Activated gamma-delta T cell treated with Interleukin-2 at 50 U/mL for 16 hours (primary cell): ENCODE data around the gene ZSCAN5B.

Source experiments
- DNase-seq: peaks from one replicate; pipeline ENCODE4 v3.0.0-alpha.2; 2020

Gene ZSCAN5B

DNA sequence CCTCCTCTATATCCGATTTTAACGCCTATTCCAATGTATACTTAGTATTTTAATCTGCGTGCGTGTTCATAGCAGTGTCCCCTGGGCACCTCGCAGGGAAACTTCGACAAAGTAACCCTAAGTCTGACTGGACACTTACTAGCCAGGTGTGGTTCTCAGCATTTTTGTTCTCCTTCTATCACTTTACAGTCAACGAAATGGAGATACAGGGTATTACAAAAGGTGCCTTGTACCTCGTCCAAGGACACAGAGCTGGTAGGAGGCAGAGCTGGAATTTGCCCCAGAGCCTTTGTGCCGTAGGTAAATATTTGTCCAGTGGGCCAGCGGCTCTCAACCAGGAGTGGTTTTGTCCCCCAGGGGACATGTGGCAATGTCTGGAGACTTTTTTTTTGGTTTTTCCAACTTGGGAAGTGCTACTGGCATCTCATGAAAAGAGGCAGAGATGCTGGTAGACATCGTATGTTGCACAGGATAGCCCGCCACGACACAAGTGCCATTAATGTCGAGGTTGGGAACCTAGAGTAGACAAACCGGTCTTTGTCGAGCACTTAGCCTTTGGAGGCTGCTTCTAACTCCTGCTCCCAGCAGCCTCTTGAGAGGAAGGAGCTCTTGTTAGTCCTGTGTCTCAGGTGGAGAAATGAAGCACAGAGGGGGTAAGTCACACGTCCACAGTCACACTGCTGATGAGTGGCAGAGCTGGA is 55.3 kb downstream of the ZSCAN5B start:
- no peak for DNase-seq

DNA sequence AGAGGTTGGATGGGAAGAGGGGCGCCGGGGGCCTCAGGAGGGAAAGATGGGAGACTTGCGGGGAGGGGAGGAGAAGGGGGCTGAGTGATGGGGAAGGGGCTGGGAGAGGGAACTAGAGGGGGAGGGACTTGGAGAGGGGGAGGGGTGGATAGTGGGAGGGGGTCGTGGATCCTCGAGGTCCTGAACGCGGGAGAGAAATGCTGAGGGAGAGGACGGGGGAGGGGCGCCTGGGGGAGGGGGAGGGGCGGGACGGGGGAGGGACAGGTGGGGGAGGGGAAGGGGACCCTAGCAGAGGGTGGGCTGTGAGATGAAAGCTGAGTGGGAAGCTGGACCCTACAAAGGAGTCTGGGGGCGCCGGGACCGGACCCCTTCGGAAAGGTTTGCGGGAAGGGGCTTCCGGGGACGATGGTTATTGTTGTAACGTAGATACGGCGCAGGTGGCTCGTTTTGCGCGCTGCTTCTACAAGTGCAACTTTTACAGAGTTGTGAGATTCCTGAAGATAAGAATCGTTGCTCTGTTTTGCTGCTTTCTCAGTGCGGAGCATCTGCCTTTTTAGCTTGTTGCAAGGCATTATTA is 56.1 kb downstream of the ZSCAN5B start:
- DNase-seq = peak; percentile 29

DNA sequence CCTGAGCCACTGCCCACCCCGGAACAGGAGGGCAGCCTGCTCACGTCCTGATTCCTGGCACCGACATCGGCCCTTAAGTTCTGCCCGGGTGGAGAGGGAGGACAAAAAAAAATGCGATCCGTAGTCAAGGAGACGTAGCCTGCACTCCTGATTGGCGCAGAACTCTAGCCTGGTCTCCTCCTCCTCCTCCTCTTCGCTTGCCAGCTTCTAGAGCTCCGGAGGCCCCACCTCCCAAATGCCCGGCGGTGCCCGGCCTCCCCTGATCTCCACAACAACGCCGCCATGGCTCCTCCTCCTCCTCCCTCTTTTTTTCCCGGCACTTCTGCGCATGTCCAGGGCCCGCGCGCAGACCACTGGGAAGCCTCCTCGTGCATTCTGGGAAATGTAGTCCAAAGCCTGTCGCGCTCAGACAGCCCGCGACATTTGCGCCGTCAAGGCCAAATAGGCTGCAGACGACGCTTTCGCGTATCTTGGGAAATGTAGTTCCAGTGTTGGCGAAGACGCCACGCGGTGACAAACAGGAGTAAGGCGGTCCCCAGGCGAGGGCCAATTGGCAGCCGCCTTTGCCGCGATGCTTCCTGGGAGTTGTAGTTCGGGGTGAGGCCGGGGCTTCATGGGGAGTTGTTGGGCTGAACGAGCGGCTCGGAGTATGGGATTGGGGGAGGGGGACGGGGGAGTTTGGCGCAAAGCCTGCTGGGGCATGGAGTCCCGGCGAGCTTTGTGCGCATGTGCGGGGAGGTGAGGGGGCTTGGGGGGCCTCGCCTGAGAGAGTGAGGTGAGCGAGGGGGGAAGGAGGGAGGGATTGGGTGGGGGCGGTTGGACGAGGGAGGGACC is 56.8 kb downstream of the ZSCAN5B start, which contains the start of gene ZNF444:
Gene ZNF444, plus strand, starts transcription at position 705 of the 834 bp plus-strand sequence. CDS start 5,625 bp downstream, outside the sequence.
- peak; percentile 98 for DNase-seq

DNA sequence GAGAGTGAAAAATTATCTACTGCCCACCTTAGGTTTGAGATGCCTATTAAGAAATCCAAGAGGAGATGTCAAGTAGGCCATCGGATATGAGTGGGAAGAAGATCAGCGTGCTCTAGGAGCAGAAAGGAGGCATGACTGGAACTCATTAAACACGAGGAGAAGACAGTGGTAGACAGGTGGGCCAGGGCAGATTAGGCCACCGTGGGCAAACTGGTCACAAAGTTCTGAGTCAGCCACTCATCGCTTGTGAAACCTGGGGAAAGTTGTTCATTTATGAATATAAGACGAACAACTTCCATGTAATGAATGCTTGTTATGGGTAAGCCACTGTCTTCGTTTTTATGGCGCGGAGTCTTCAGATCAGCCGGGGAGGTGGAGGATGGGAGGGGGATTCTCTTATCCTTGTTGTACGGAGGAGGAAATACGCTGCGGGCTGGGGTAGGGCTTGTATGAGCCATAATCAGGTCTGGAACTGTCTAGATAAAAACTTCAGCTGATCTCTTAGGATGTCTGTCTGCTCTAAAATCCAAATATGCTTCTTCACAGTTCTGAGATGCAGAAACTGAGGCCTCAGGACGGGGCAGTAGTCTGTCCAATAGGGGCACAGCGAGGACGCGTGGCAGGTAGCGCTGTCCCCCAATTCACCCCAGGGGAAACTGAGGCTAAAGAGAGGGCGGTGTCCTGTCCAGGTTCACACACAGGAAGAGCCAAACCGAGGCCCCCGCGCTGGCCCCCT is 57.6 kb downstream of the ZSCAN5B start:
- no peak for DNase-seq
